Erythroblast (primary cell): Measurements from ENCODE around the gene CXCR3.

ENCODE experiments used
- DNase-seq, 2 experiments: peaks; one replicate each; lab custom pipeline; 2025; lab: John Stamatoyannopoulos, UW
- GATA1 ChIP-seq: IDR thresholded peaks from 2 replicates; pipeline ENCODE4 v1.6.1; 2011; ENCODE audit warnings: low read depth, mild to moderate bottlenecking, control low read depth, low read length, moderate library complexity
- POLR2A ChIP-seq: IDR thresholded peaks from 2 replicates; pipeline ENCODE4 v1.6.1; 2011; ENCODE audit warnings: mild to moderate bottlenecking, low read length

The CXCR3 gene

GRCh38 chrX:71578253-71579135, 39.8 kb downstream of the CXCR3 start, which contains the start of gene GCNA:
TSS of gene GCNA (plus strand) at chrX:71578437. CDS start at chrX:71580822, 2,385 bp downstream.
- TF ChIP-seq POLR2A (no peak), GATA1 (no peak)
- DNase-seq: no peak

- DNase-seq: peak; percentile 13 to 19
- TF ChIP-seq GATA1: no peak
- TF ChIP-seq POLR2A: no peak
Measured at GRCh38 chrX:71577682-71578081, 40.6 kb downstream of the CXCR3 start.

GRCh38 chrX:71573590-71573989, 44.7 kb downstream of the CXCR3 start:
- no peak for DNase-seq
- TF ChIP-seq GATA1 (no peak), POLR2A (no peak)

DNA sequence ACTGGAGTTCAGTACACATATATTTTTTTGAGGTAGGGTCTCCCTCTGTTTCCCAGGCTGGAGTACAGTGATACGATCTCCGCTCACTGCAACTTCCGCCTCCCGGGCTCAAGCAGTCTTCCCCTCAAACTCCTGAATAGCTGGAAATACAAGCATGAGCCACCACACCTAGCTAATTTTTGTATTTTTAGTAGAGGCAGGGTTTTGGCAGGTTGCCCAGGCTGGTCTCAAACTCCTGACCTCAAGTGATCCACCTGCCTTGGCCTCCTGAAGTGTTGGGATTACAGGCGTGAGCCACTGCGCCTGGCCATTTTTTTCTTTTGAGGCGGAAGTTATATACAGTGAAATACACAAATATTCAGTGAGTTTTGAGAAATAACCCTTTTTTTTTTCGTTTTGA, 46.9 kb downstream of the CXCR3 start:
- peak; percentile 2 to 3 for DNase-seq
